ENCODE data around the gene WDR13. TPM values are rescaled to one million over a fixed set of nuclear protein-coding genes. Genes with fewer than 3 reads are reported as not detected.

The WDR13 gene
- polyA plus RNA-seq, 1 donor from 2014 or later = 53.2 TPM

Other genes starting within 250 kb of the WDR13 start
- gene SSX3, start 240.8 kb upstream of the WDR13 start, polyA plus RNA-seq = not detected
- not detected for gene SSX4, start 214.0 kb upstream of the WDR13 start, polyA plus RNA-seq
- gene SSX4B, start 185.5 kb upstream of the WDR13 start, polyA plus RNA-seq = not detected
- 9.3 TPM for gene SLC38A5, start 127.2 kb upstream of the WDR13 start, polyA plus RNA-seq
- 53.8 TPM for gene FTSJ1, start 121.3 kb upstream of the WDR13 start, polyA plus RNA-seq
- gene PORCN, start 88.5 kb upstream of the WDR13 start, polyA plus RNA-seq = 11.9 TPM
- gene EBP, start 75.7 kb upstream of the WDR13 start, polyA plus RNA-seq = 61.2 TPM
- gene TBC1D25, start 57.8 kb upstream of the WDR13 start, polyA plus RNA-seq = 22.8 TPM
- gene RBM3, start 23.0 kb upstream of the WDR13 start, polyA plus RNA-seq = 278 TPM
- gene WAS, start 86.3 kb downstream of the WDR13 start, polyA plus RNA-seq = 26.5 TPM
- gene SUV39H1, start 99.2 kb downstream of the WDR13 start, polyA plus RNA-seq = 8.6 TPM
- gene GLOD5, start 164.3 kb downstream of the WDR13 start, polyA plus RNA-seq = not detected
- gene GATA1, start 189.1 kb downstream of the WDR13 start, polyA plus RNA-seq = not detected
- gene HDAC6, start 204.6 kb downstream of the WDR13 start, polyA plus RNA-seq = 20.1 TPM
- gene ERAS, start 229.0 kb downstream of the WDR13 start, polyA plus RNA-seq = not detected
- 0.51 TPM for gene PCSK1N, start 238.1 kb downstream of the WDR13 start, polyA plus RNA-seq